Measurements from ENCODE around the gene SORL1-AS1.

DNA sequence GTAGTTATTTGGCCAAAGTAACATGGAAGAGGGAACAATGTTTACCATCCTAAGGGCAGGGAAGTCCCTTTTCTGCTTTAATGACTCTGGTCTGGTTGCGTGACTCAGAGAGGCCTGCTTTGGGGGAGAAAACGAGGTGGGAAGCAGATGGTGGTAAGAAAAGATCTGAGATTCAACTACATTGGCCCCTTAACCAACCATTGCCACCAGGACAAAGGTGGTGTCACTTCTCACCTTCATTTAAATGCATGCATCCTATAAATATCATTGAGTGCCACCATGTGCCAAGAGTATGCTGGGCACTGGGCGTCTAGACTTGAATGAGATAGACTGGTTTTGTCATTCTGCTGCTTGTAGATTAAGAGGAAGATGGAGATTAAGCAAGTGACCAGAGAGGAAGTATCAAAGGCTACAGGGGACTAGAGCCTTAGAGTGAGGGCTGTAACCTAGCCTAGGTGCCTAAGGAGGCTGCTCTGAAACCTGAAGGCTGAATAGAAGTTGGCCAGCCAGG lies 4.3 kb downstream of the SORL1-AS1 start:
- TF ChIP-seq, protein P1, sequence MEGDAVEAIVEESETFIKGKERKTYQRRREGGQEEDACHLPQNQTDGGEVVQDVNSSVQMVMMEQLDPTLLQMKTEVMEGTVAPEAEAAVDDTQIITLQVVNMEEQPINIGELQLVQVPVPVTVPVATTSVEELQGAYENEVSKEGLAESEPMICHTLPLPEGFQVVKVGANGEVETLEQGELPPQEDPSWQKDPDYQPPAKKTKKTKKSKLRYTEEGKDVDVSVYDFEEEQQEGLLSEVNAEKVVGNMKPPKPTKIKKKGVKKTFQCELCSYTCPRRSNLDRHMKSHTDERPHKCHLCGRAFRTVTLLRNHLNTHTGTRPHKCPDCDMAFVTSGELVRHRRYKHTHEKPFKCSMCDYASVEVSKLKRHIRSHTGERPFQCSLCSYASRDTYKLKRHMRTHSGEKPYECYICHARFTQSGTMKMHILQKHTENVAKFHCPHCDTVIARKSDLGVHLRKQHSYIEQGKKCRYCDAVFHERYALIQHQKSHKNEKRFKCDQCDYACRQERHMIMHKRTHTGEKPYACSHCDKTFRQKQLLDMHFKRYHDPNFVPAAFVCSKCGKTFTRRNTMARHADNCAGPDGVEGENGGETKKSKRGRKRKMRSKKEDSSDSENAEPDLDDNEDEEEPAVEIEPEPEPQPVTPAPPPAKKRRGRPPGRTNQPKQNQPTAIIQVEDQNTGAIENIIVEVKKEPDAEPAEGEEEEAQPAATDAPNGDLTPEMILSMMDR (IDR thresholded peaks at IDR 0.05), result no peak
- TF ChIP-seq ZFX (IDR thresholded peaks at IDR 0.05; ENCODE audit: borderline replicate concordance), result no peak
